Upper lobe of left lung (tissue), 6 donors: ENCODE data around the gene THBS3. TPM values are rescaled to one million over a fixed set of nuclear protein-coding genes. Genes with fewer than 3 reads are reported as not detected.
"Not testable (repeated sequence)": the region's sequence is repeated elsewhere in the genome, so short reads cannot be mapped to it uniquely, and the experiment has no call there.

Experiments used
- ATAC-seq, 2 donors: fragments of 200-7000 bp; cut with Tn5 transposase; one replicate each; pipeline ENCODE4 v1.9.1; 2022; ENCODE audit warnings: mild to moderate bottlenecking in 2 of 2, moderate library complexity in 2 of 2; ENCODE audit not compliant: low FRiP score in 2 of 2
- DNase-seq, 2 donors: peaks; one replicate each; pipeline ENCODE4 v3.0.0-alpha.2; 2019 to 2020
- H3K27ac ChIP-seq, 4 donors: fragments of 200-600 bp; sonication (generic); one replicate each; pipeline ENCODE4 v1.5.1; 2016 to 2019
- H3K27me3 ChIP-seq, 4 donors: fragments of 200-600 bp; sonication (generic); one replicate each; pipeline ENCODE4 v1.5.1; 2017 to 2019
- H3K36me3 ChIP-seq, 4 donors: fragments of 200-600 bp; sonication (generic); one replicate each; pipeline ENCODE4 v1.5.1; 2016 to 2019
- H3K4me1 ChIP-seq, 4 donors: fragments of 200-600 bp; sonication (generic); one replicate each; pipeline ENCODE4 v1.5.1; 2018 to 2019
- H3K4me3 ChIP-seq, 4 donors: fragments of 200-600 bp; sonication (generic); one replicate each; pipeline ENCODE4 v1.5.1; 2017 to 2019; ENCODE audit warnings: mild to moderate bottlenecking in 2 of 4, moderate library complexity in 1 of 4
- H3K9me3 ChIP-seq, 4 donors: fragments of 200-600 bp; sonication (generic); one replicate each; pipeline ENCODE4 v1.5.1; 2018 to 2019
- EP300 ChIP-seq, 4 donors: sonication (generic); formaldehyde crosslinking; IDR thresholded peaks; one replicate each; pipeline ENCODE4 v1.5.1; 2017; ENCODE audit warnings: antibody characterized with exemption in 4 of 4, control low read depth in 2 of 4
- POLR2A ChIP-seq, 4 donors: fragments of 450-650 bp; IDR thresholded peaks; one replicate each; pipeline ENCODE4 v1.5.1; 2016 to 2017; ENCODE audit warnings: antibody characterized with exemption in 4 of 4, mild to moderate bottlenecking in 2 of 4
- POLR2AphosphoS5 ChIP-seq, 2 donors: sonication (generic); formaldehyde crosslinking; IDR thresholded peaks; one replicate each; pipeline ENCODE4 v1.5.1; 2017; ENCODE audit warnings: antibody characterized with exemption in 2 of 2
- WGBS, 2 donors: methylation state at CpG; one replicate each; pipeline ENCODE4 v1.1.5; 2017 to 2018; 5-methylcytosine and 5-hydroxymethylcytosine counted together
- total RNA-seq, 6 donors: library from RNA; depleted of rRNA in 4 of 6; stranded (reverse); fragments of >200 nt in 4 of 6; gene quantifications; one replicate each; pipeline versions ENCODE4 v1.1.0 to v1.2.1, GENCODE V29; 2016 to 2021
- TF ChIP-seq, protein P1 (sequence below), 6 experiments: fragments of 450-650 bp in 4 of 6; fragments of 200-600 bp in 2 of 6; sonication (generic) in 2 of 6; IDR thresholded peaks; one replicate each; pipeline ENCODE4 v1.5.1; 2016 to 2019; ENCODE audit warnings: antibody characterized with exemption in 6 of 6
- donor health status: DM: no; HTN: no; CAD: no; lungs with moderate emphysema.
- donor health status: DM: no; HTN: yes; CAD: no; lungs with severe emphysema.

Gene THBS3
- total RNA-seq, 6 donors from 2014 or later = 18.3 to 97.4 (median 27.6) TPM

DNA sequence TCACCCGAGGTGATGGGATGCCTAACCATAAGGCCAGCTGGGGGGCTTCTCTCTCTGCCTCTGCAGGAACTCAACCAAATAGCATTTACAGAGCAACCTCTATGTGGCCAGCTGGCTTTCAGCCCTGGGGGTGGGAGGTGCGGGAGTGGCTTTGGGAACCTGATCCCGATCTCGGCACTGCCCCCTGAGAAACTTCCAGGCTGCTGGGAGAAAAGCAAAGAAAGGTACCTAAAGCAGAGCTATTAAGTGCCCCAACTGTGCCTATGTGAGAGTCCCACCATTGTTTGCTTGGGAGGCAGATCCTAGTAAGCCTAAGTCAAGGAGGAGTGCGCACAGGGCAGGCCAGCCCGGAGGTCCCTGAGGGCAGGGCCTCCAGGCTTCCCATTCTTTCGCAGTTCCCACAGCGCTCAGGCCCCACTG is 41.6 kb downstream of the THBS3 start:
- Histone ChIP-seq H3K4me1 (peaks cover 18 to 26% (median 21%) of the 10 kb centered on the region in 4 donors), H3K9me3 (no peaks in the 10 kb centered on the region), H3K27ac (peak overlapping the region; percentile 43 to 87 (median 66)), H3K36me3 (peaks cover 0 to 25% (median 14%) of the 10 kb centered on the region in 4 donors), H3K4me3 (no peak overlapping the region), H3K27me3 (no peaks in the 10 kb centered on the region)
- no peak for TF ChIP-seq POLR2AphosphoS5 (IDR thresholded peaks at IDR 0.05)
- no peak for TF ChIP-seq EP300 (IDR thresholded peaks at IDR 0.05)
- TF ChIP-seq, protein P1, sequence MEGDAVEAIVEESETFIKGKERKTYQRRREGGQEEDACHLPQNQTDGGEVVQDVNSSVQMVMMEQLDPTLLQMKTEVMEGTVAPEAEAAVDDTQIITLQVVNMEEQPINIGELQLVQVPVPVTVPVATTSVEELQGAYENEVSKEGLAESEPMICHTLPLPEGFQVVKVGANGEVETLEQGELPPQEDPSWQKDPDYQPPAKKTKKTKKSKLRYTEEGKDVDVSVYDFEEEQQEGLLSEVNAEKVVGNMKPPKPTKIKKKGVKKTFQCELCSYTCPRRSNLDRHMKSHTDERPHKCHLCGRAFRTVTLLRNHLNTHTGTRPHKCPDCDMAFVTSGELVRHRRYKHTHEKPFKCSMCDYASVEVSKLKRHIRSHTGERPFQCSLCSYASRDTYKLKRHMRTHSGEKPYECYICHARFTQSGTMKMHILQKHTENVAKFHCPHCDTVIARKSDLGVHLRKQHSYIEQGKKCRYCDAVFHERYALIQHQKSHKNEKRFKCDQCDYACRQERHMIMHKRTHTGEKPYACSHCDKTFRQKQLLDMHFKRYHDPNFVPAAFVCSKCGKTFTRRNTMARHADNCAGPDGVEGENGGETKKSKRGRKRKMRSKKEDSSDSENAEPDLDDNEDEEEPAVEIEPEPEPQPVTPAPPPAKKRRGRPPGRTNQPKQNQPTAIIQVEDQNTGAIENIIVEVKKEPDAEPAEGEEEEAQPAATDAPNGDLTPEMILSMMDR (IDR thresholded peaks at IDR 0.05) = no peak
- no peak for TF ChIP-seq POLR2A (IDR thresholded peaks at IDR 0.05)
- no peak for DNase-seq
- peak in 1 of 2 donors; percentile 2 for ATAC-seq
- 56 to 62% methylated on average over 6 to 8 of the region's 8 CpGs for WGBS, 2 donors

- H3K27me3 ChIP-seq, DNase-seq, H3K27ac ChIP-seq, H3K4me3 ChIP-seq, ATAC-seq, H3K9me3 ChIP-seq: not testable (repeated sequence)
- Histone ChIP-seq H3K36me3 (peaks cover 0 to 11% (median 11%) of the 10 kb centered on the region in 4 donors), H3K4me1 (peaks cover 18 to 26% (median 21%) of the 10 kb centered on the region in 4 donors)
- 94 to 98% methylated on average over 11 of the region's 11 CpGs for WGBS, 2 donors
Measured at GRCh38 chr1:155164625-155165024, 43.1 kb downstream of the THBS3 start.

GRCh38 chr1:155163785-155164184 is 43.9 kb downstream of the THBS3 start:
- not testable (repeated sequence) for H3K36me3 ChIP-seq, H3K27ac ChIP-seq, DNase-seq, H3K9me3 ChIP-seq, H3K4me3 ChIP-seq, H3K27me3 ChIP-seq, ATAC-seq
- 98% methylated on average over 4 of the region's 4 CpGs for WGBS, 2 donors
- peaks cover 18 to 26% (median 21%) of the 10 kb centered on the region in 4 donors for H3K4me1 ChIP-seq

GRCh38 chr1:155162631-155163030 is 45.1 kb downstream of the THBS3 start:
- not testable (repeated sequence) for H3K36me3 ChIP-seq, ATAC-seq, DNase-seq, H3K27ac ChIP-seq, H3K4me3 ChIP-seq, H3K27me3 ChIP-seq, H3K9me3 ChIP-seq
- peaks cover 16 to 21% (median 17%) of the 10 kb centered on the region in 4 donors for H3K4me1 ChIP-seq
- WGBS, 2 donors = 95 to 100% methylated on average over 6 of the region's 6 CpGs

DNA sequence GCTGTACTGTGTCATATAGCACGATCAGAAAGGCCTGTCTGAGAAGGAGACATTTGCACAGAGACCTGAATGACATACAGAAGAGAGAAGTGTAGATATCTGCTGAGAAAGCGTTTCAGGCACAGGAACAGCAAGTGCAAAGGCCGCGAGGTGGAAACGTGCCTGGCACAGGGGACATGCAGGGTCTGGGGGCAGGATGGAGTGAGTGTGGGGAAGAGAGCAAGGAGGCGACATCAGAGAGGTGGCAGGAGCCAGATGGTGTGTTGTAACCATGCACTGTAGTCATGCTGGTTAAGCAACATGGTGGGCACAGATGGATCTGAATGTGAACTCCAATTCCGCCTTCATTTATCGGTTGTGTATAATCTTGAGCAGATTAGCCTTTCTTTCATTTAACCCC is 47.6 kb downstream of the THBS3 start:
- H3K27ac ChIP-seq = no peak overlapping the region
- H3K9me3 ChIP-seq = no peaks in the 10 kb centered on the region
- no peaks in the 10 kb centered on the region for H3K36me3 ChIP-seq
- DNase-seq = no peak
- 70 to 75% methylated on average over 8 of the region's 8 CpGs for WGBS, 2 donors
- no peaks in the 10 kb centered on the region for H3K27me3 ChIP-seq
- H3K4me1 ChIP-seq = no peaks in the 10 kb centered on the region
- no peak for ATAC-seq
- no peak overlapping the region for H3K4me3 ChIP-seq
- no peak for TF ChIP-seq EP300 (IDR thresholded peaks at IDR 0.05)
- TF ChIP-seq POLR2A (IDR thresholded peaks at IDR 0.05) = no peak
- no peak for TF ChIP-seq POLR2AphosphoS5 (IDR thresholded peaks at IDR 0.05)
- TF ChIP-seq, protein P1 (IDR thresholded peaks at IDR 0.05) = no peak

DNA sequence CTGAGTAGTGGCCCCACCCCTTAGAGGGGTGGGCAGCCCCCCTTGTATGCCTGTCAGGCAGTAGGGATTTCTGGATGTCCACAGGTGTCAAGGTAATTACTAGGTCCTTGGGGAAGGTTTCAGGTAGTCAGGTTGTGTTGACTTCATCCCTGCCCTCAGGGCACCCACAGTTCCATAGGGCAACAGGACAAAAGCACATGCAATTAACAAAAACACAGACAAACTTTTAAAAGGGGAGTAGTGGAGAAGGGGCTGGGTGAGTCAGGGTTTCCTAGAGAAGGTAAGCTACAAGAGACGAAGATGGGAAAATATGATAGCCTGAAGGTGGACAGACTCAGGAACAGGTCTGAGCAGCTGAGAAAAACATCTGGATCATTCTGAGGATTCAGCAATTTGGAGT is 48.7 kb downstream of the THBS3 start:
- Histone ChIP-seq H3K4me3 (no peak overlapping the region), H3K27me3 (no peaks in the 10 kb centered on the region), H3K4me1 (no peaks in the 10 kb centered on the region), H3K36me3 (no peaks in the 10 kb centered on the region), H3K9me3 (no peaks in the 10 kb centered on the region), H3K27ac (no peak overlapping the region)
- no peak for ATAC-seq
- TF ChIP-seq, protein P1 (IDR thresholded peaks at IDR 0.05) = no peak
- TF ChIP-seq EP300 (IDR thresholded peaks at IDR 0.05) (no peak), POLR2A (IDR thresholded peaks at IDR 0.05) (no peak), POLR2AphosphoS5 (IDR thresholded peaks at IDR 0.05) (no peak)
- 81 to 83% methylated on average over 1 of the region's 1 CpG for WGBS, 2 donors
- no peak for DNase-seq

DNA sequence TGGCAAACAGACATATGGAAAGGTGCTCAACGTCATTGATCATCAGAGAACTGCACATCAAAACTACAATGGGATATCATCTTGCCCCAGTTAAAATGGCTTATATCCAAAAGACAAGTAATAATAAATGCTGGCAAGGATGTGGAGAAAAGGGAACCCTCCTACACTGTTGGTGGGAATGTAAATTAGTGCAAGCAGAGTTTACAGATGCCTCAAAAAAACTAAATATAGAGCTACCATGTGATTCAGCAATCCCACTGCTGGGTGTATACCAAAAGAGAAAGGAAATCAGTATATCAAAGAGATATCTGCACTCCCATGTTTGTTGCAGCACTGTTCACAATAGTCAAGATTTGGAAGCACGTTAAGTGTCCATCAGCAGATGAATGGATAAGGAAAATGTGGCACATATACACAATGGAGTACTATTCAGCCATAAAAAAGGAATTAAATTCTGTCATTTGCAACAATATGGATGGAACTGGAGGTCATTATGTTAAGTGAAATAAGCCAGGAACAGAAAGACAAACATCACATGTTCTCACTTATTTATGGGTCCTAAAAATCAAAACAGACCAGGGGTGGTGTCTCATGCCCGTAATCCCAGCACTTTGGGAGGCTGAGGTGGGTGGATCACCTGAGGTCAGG is 51.6 kb downstream of the THBS3 start:
- ATAC-seq, H3K27ac ChIP-seq, H3K4me1 ChIP-seq, H3K36me3 ChIP-seq, H3K4me3 ChIP-seq, H3K27me3 ChIP-seq, DNase-seq, H3K9me3 ChIP-seq: not testable (repeated sequence)
- WGBS, 2 donors = 66 to 72% methylated on average over 3 of the region's 3 CpGs
